Measurements from ENCODE around the gene MAPKAPK3.

The MAPKAPK3 gene

DNA sequence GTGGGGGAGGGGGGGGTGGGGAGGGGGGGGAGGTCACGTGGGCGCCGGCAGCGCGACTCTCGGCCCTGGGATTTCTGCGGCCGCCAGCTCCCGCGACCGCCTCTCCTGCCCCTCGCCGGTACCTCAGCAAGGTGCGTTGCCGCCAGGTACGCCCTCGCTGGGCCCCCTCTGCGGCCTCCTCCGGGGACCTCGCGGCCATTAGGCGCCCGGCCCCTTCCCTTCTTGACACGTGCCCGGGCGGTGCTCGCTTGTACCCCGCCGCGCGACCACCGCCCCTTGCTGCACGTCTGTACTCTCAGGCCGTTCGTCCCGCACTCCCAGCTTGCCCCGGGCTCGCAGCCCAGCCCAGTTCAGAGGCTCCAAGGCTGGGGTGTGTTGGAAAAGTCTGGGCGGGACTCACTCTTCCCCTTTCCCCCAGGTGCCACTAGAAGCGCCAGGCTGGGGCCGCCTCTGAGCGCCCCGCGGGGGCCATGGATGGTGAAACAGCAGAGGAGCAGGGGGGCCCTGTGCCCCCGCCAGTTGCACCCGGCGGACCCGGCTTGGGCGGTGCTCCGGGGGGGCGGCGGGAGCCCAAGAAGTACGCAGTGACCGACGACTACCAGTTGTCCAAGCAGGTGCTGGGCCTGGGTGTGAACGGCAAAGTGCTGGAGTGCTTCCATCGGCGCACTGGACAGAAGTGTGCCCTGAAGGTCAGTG lies at the start of gene MAPKAPK3:
TSS of gene MAPKAPK3 (plus strand) at position 56 of the 696 bp plus-strand sequence. CDS start at position 471, 415 bp downstream.
- no peak for DNase-seq

DNA sequence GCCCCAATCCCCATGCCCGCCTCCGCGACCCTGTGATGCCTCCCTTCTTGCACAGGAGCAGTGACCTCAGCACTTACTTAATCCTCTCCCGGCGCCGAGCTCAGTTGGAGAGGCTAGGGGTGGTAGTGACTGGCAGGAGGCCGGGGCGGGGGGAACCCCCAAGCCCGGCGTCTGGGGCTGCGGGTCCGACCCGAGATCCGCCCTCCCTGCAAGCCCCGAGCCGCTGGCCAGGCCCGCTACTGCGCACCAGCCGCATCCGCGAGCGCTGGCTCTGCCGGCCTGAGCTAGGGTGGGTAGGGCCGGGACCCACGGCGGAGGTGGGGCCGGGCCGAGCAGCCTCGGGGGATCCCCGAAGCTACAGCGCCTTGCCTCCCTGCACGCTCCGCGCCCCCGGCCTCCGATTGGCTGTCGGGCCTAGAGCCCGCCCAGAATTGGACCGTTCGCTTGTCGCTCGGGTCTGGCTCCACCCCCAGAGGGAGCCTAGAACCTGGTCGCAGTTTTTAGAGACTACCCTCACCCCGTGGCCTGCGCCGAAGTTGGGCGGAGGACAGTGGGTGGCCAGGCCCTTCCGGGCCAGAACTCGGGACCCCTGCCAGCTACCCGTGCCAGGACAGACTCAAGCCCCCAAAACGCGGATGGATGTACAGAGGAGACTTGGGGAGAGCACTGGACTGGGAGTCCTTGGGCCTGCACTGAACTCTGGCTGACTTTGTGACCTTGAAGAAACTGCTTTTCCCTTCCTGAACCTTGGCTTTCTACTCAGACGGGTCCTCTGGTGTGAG lies 49.4 kb upstream of the MAPKAPK3 start, which contains the start of gene C3orf18:
TSS of gene C3orf18 (minus strand) at position 362 of the 782 bp plus-strand sequence. CDS start 2,048 bp downstream, outside the sequence.
- DNase-seq = peak; percentile 93

DNA sequence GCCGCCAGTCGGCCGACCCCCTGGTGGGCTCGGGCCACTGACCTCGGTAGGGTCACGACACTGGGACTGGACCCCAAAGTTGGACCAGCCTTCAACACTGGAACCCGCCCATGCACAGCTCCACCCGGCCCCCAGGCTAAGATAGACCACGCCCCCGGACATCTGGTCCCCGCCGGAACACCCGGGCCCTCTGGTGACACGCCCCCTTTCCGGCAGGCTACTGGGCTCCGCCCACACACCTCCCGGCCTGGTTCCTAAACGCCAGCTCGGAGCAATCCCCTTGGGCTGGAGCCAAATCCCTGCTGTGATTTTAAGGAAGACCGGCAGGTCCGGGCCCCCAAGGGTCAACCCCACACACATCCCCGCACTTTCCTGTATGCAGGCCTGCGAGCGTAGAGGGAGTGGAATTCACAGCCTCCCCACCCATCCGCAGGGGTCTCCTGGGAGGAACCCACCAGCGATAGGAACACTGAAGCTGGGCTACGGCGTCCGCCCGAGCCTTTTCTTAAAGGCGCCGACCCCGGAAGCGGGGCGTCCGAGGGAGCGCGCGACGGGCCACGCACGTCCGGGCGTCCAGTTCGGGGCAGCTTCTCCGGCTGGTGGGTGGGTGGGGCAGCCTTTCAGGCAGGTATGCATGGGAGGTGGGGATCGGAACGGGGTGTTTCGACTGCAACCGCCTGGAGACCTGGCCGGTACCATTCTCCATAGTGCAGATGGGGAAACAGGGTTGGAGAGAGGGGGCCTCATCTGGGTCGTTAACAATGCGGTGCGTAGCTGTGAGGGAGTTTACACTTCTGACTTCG lies 47.8 kb upstream of the MAPKAPK3 start, which contains the start of gene HEMK1:
TSS of gene HEMK1 (plus strand) at position 576 of the 803 bp plus-strand sequence. CDS start 1,583 bp downstream, outside the sequence.
- DNase-seq = peak; percentile 89

DNA sequence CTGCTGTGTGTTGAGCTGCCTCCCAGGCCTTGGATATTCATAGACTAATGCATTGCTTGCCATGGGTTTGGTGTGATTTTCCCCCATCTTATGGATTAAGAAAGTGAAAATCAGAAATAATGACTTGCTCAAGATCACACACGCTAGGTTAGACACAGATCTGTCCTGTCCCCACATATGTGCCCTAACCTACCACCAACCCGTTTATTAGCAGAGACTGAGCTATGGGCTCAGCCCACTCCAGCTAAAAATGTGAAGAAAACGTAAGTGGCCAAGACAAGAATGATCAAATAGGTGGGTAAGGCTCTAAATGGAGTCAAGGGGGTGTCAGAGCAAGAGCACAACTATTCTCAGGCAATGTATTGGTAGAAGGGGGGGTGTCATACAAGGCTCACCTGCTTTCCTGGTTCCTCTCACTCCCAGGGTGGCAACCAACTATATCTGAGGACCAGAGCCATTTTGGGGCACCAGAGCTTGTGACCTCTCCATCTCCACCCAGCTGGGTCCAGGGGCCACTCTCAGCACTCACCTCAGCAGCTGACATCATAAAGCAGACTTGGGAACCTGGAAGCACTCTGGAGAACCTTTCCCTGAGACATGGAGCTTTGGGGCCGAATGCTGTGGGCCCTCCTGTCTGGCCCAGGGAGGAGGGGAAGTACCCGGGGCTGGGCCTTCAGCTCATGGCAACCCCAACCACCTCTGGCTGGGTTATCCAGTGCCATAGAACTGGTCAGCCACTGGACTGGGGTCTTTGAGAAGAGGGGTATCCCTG lies 46.3 kb upstream of the MAPKAPK3 start:
- DNase-seq = no peak

DNA sequence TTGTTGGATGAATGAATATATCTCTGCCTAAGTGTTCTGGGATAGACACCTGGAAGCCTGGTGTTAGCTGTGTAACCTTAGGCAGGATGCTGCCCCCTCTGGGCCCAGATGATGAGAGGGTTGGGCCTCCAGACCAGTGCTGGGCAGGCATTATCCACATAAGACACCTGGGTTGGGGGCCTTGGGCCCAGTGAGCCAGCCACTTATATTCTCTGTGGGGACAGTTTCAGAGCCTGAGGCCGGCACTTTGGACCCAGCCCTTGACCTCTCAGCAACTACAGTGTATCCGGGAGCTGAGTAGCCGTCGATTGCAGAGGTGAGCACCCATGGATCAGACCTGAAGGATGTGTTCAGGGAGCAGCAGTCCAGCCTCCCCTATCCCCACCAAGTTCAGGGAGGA lies 45.5 kb upstream of the MAPKAPK3 start:
- no peak for DNase-seq

DNA sequence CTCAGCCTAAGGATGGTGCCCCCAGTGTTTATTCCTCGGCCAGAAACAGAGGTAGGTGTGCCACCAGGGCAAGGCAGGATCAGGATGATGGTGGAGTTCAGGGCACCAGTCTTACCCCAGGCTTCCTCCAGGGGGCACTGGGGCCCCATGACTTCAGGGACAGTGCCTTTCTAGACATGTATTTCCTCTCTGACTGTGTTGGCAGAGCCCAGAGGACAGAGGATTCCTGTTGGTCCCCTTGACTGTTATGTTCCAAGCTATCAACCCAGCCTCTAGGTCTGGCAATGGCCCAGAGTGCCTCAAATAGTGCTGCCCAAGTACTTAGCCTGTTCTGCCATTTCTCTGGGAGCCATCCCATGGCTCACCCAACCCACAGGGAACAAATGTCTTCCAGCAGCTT lies 44.8 kb upstream of the MAPKAPK3 start:
- peak; percentile 79 for DNase-seq

DNA sequence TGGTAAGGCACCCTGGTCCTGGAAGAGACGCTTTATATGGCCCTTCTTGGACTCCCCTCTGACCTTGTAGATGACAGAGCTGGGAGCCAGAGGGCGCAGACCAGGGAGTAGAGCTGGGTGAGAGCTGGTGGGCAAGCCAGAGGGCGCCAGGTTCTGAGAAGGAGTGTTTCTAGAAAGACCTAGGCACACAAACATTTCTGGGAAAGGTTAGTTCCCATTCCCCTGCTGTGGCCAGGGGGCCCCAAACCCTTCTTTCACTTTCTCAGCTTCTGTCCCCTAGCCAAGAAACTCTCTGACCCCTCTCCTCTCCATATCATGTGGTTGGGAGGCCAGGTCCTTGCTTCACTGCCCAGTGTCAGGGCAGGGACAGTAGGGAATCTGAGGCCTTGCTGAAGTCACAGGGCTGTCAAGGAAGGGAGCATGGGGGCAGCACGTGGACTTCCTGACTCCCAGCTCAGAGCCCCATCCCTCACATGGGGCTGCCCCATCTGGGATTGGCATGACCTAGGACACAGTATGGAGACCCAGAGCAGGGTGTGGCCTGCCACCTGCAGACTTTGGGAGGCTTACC lies 44.1 kb upstream of the MAPKAPK3 start:
- DNase-seq = no peak

DNA sequence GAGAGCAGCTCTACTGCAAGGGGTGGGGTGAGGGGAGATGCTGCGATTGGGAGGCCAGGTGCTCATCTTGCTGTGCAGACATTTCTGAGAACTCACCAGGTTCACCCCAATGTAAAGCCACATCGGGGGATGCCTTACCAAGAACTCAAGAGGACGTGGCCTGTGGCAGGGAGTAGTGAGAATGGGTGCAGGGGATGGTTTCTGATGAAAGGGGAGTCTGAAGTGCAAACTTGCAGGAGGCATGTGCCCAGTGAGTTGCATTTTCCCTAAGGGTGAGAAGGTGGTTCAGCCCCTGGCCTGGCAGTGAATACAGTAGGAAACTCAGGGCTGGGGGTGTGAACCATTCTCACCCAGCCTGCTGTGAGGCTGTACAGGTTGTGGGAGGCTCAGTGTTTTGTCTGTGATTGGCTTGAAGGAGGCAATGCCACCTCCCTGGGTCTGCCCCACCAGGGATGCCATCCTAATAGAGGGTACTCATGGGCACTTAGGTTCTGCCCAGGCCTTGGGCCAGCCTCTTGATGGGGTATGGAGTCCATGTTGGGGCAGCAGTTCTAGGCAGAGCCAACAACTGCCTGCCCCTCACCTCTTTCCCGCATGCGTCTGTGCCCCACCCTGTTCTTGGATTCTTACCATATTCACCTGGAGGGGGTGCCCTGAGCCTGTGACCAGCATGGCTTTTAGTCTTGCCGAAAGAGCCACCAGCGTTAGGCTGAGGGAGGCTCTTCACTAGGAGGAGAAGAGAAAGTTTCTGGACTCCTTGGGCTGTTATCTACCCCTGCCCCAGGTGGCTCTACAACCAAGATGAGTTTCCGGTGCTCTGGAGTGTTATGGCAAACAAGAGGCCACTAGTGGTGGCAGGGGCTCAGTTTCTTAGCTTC lies 43.1 kb upstream of the MAPKAPK3 start:
- DNase-seq = no peak

DNA sequence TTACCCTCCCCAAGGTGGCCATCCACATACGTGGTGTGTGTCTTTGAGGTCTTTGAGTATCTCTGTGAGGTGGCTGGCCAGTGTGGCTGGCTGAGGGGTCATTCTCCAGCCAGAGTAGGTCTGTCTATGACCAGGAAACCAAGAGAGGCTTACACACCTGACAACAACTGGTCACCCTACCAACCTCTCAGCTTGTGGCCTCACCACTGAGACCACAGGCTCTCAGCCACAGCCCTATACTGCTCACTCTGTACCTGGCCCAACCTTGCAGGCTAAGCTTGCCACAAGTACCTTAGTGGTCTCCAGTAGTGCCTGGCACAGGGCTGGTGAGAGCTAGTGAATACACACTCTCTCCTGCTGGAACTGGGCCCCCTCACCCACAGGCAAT lies 42.5 kb upstream of the MAPKAPK3 start:
- DNase-seq = no peak

DNA sequence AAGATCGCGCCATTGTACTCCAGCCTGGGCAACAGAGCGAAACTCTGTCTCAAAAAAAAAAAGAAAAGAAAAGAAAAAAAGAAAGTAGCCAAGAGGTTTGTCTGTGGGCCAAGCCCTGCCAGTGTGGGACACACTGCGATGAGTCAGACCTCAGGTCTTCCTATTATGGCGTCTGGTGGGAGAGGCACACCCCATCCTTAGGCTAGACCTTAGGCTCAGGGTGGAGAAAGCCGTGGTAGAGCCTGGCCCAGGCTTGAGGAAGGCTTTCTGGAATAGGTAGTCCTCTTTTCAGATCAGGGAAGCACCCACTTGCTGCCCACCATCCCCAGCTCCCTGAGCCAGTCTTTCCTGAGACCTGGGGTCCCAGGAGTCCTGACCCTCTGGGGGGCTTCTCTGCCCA lies 41.6 kb upstream of the MAPKAPK3 start:
- no peak for DNase-seq

DNA sequence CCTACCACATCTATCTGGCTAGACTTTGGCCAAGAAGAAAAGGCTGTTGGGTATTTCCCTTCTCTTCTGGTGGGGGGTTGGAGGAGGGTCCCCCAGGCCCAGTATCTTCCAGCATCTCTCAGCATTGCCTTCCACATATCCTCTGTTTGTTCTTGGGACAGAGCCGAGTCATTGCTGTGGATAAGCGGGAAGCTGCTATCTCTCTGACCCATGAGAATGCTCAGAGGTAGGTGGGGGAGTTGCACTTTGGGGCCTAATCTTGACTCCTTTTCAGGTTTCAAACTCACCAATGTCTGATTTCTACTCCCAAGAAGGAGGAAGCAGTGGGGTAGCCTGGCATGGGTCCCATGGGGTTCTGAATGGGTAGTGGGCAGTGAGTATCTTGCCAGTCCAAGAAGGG lies 39.6 kb upstream of the MAPKAPK3 start:
- DNase-seq = no peak

DNA sequence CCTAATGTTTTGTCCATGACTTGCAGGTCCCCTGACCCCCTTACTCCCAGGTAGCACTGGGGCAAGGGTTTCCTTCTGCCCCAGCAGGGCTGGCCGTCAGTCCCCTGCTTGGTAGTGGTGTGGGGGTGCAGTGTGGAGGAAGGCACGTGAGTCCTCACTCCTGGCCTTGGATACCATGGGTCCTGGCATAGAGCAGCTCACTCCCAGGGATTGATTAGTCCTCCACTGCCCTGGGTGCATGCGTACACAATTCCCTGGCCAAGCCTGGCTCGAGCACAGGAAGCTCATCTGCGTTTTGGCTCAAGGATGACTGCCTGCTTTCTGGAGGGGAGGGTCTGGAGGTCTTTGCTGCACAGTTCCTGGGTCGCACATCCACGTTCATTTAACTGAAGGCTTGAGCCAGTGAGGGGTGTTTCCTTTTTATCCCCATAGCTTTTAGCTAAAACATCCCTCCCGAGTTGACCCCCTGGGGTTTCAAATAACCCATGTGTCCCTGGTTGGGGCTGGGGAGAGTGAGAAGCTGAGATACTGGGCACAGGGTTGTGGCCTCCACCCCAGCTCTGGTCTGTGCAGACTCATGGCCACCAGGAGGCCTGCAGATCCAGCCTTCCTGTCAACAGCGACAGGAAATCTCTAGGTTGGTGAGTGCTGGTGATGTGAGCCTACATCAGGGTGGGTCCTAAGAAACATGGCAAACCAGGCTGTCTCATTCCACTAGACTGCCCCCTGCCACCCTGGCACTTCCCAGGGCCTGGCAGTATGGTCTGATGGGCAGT lies 36.1 kb upstream of the MAPKAPK3 start:
- no peak for DNase-seq

DNA sequence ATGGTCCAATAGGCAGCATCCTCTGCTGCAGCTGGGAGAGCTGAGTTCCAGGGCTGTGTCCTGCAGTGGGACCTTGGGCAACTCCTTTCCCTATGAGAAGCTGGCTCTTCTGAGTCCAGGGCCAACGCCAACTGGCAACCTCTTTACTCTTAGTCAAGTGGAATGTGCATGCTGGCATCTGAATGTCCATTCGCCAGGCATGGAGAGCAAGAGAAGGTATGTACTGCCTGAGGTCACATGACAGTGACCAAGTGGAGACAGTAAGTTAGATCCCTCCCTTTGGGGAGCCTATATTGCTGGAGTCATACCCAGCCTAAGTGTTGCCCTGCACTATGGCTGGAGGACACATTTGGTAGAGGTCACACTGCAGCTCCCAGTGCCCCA lies 35.5 kb upstream of the MAPKAPK3 start:
- DNase-seq = no peak

DNA sequence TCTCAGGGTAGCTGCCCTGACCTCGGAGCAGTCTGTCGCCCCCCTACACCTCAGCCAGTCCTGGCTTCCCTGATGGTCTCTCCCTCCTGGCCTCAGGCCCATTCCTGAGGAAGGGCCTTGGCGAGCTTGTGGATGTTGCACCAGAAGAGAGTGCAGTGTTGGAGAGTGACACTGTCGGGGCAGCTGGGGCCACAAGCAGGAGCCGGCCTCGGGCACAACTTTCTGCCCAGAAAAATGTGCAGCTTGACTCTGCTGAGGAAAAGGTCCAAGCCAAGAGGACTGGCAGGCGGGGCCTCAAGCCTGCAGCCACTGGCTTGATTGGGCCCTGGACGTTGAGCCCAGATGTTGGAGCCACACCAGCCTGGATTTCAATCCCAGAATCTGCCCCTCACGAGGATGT lies 34.9 kb upstream of the MAPKAPK3 start:
- DNase-seq = no peak

DNA sequence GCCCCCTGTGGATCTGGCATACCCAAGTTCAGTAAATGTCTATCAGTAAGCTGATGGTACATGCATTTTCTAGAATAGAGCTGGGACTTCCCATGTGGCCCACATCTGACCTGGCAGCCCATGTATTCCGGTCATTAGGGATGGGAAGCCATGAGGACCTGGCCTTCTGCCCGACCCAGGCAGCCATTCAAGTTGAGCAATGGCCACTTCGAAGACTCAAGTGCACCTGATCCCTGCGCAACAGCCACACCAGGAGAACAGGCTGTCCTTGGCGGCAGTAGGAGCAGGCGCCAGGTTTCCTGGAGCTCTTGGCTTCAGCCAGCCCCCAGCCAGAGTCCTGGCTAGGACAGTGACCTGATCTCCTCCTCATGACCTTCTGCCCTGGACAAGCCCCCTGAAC lies 33.1 kb upstream of the MAPKAPK3 start:
- DNase-seq = no peak

DNA sequence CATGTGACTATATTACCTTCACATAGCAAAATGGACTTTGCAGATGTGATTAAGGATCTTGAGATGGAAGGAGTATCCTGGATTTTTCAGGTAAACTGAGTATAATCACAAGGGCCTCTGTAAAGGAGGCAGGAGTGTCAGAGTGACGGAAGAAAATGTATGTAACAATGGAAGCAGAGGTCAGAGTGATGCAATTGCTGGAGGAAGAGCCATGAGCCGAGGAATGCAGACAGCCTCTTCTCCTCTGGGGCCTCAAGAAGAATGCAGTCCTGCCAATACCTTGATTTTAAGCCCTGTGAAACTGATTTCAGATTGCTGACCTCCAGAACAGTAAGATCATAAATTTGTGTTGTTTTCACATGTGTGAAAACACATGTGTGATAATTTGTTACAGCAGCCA lies 32.6 kb upstream of the MAPKAPK3 start:
- DNase-seq = no peak

DNA sequence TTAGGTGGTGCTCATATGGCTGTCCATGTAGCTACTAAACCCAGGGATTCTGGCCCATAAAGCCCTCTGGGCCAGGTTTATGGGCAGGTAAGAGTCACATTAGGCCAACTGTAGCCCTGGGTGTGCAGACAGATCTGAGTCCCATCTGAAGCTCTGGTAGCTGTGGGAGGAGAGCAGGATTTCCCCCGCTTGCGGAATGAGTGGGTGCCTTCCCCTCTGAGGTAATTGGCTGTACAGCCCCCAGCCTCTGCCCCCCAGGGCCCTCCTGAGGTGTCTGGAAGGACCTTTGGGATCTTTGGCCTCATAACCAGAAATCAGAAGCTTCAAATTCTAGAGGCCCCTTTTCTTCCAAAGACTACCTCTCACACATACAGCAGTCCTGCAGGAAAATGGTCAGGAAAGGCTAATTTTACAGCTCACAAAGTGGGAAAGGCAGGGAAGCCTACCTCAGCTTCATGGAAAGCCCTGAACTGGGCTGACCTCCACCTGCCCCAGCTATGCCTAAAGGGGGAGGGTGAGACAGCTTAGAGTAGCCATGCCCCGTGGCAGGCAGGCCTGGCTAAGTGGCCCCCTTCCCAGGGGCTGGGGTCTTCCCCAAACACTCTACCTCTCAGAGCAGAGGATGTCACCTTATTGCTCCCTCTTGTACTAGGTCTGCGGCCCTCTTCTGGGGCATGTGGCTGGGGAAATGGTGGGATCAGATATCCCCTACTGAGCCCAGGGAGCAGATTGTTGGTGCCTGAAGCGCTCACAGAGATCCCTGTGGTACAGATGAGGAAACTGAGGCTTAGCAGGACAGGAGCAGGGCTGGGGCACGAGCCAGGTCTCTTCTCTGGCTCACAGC lies 30.8 kb upstream of the MAPKAPK3 start:
- DNase-seq = no peak

DNA sequence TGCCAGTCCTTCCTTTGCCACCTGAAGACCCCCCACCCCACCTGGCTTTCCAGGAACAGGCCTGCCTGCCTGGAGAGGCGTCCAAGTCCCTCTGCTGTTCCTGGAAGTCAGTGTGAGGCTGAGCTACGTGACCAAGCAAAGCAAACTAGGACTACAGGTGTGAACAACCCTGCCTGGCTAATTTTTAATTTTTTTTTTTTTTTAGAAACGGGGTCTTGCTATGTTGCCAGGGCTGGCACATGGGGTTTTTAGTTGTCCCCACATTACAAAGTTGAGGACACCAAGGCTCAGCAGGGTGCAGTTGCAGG lies 30.2 kb upstream of the MAPKAPK3 start:
- no peak for DNase-seq

DNA sequence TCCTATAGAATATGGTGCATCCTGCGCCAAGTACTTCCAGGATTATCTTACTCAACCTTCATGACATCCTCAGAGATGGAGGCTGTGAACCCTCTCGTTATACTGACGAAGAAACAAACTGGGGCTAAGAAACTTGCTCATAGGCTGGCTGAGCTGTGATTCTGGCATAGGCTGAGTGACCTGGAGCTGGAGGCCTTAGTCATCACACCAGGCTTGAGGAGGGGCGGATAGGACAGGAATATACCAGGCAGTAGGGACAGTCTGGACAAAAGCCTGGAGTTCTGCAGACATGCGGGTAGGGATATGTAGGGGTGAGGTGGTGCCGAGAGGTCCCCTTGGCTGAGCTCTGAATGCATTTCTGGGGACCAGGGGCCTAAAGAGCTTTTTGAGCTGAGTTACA lies 29.6 kb upstream of the MAPKAPK3 start:
- DNase-seq = no peak
